ENCODE measurements around the gene VPS8.

GRCh38 chr3:184804801-184805200, 7.2 kb upstream of the VPS8 start:
- TF ChIP-seq BHLHE40 (IDR thresholded peaks at IDR 0.05; ENCODE audit: borderline replicate concordance) (no peak), FOXA1 (IDR thresholded peaks at IDR 0.05) (no peak), SP1 (IDR thresholded peaks at IDR 0.05) (no peak), SUZ12 (IDR thresholded peaks at IDR 0.05) (no peak), TARDBP (IDR thresholded peaks at IDR 0.05) (no peak), ELF4 (IDR thresholded peaks at IDR 0.05) (no peak), FOXM1 (IDR thresholded peaks at IDR 0.05; ENCODE audit: borderline replicate concordance) (no peak), FOXK2 (IDR thresholded peaks at IDR 0.05) (no peak), HDGF (IDR thresholded peaks at IDR 0.05; ENCODE audit: borderline replicate concordance) (no peak), ZNF384 (IDR thresholded peaks at IDR 0.05) (no peak), NFRKB (IDR thresholded peaks at IDR 0.05) (no peak)
- TF ChIP-seq, protein P1, sequence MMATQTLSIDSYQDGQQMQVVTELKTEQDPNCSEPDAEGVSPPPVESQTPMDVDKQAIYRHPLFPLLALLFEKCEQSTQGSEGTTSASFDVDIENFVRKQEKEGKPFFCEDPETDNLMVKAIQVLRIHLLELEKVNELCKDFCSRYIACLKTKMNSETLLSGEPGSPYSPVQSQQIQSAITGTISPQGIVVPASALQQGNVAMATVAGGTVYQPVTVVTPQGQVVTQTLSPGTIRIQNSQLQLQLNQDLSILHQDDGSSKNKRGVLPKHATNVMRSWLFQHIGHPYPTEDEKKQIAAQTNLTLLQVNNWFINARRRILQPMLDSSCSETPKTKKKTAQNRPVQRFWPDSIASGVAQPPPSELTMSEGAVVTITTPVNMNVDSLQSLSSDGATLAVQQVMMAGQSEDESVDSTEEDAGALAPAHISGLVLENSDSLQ (IDR thresholded peaks at IDR 0.05), result no peak

Data from HEK293T (cell line).